ENCODE results near the gene FBXO28. TPM values are rescaled to one million over a fixed set of nuclear protein-coding genes. Genes with fewer than 3 reads are reported as not detected.

FBXO28 gene
- total and polyA plus RNA-seq, 11 donors = 5.4 to 24.5 (median 18.9) TPM

DNA sequence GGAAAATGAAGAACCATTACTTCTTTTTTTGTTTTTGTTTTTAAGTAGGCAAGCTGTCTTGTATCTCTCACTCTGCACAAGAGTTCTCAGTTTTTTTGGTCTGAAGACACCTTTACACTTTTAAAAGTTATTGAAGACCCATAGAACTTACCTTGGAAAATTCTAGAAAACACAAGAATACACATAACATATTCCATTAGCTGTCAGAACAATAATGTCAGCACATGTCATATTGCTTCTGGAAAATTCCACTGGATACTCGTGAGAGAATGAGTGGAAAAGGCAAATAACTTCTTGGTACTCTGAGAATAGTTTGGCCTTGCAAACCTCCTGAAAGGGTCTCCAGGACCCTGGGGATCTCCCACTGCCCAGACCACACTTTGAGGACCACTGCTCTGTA lies 4.8 kb downstream of the FBXO28 start:
- 43 to 72% (median 61%) methylated on average over 1 of the region's 1 CpG for WGBS, 4 donors
- no peak overlapping the region for H3K27ac ChIP-seq
- no peaks in the 10 kb centered on the region for H3K27me3 ChIP-seq
- TF ChIP-seq, protein P1, sequence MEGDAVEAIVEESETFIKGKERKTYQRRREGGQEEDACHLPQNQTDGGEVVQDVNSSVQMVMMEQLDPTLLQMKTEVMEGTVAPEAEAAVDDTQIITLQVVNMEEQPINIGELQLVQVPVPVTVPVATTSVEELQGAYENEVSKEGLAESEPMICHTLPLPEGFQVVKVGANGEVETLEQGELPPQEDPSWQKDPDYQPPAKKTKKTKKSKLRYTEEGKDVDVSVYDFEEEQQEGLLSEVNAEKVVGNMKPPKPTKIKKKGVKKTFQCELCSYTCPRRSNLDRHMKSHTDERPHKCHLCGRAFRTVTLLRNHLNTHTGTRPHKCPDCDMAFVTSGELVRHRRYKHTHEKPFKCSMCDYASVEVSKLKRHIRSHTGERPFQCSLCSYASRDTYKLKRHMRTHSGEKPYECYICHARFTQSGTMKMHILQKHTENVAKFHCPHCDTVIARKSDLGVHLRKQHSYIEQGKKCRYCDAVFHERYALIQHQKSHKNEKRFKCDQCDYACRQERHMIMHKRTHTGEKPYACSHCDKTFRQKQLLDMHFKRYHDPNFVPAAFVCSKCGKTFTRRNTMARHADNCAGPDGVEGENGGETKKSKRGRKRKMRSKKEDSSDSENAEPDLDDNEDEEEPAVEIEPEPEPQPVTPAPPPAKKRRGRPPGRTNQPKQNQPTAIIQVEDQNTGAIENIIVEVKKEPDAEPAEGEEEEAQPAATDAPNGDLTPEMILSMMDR (IDR thresholded peaks at IDR 0.05) = no peak
- TF ChIP-seq POLR2A (IDR thresholded peaks at IDR 0.05) = no peak
- H3K4me3 ChIP-seq = no peak overlapping the region
- DNase-seq (no peak), ATAC-seq (no peak)
- peaks cover 0 to 24% (median 18%) of the 10 kb centered on the region in 12 donors for H3K4me1 ChIP-seq
- H3K36me3 ChIP-seq = peaks cover 0 to 27% (median 0%) of the 10 kb centered on the region in 9 donors
- intact Hi-C loops (cut with DNase I) = loop anchor here in 7 of 10 donors (5.0 kb wide), 2 partner anchors 214 to 339 kb away; partner anchors contain the start of gene NVL (in 1 of the 7)
- no peaks in the 10 kb centered on the region for H3K9me3 ChIP-seq

DNA sequence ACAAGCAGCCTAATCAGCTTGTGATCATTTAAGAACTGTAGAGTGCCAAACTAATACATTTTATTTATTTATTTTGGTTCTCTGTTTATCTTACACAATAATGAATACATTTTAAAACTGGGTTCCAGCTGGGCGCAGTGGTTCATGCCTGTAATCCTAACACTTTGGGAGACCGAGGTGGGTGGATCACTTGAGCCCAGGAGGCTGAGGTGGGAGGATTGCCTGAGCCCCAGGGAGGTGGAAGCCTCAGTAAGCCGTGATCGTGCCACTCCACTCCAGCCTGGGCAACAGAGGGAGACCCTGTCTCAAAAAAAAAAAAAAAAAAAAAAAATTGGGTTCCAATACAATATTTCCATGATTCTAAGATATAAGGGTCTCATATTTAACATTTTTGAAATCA lies 9.2 kb downstream of the FBXO28 start:
- WGBS, 4 donors = 78 to 93% (median 81%) methylated on average over 4 of the region's 4 CpGs
- Histone ChIP-seq H3K9me3 (no peaks in the 10 kb centered on the region), H3K4me1 (no peaks in the 10 kb centered on the region), H3K36me3 (peaks cover 0 to 33% (median 0%) of the 10 kb centered on the region in 9 donors), H3K27ac (no peak overlapping the region), H3K27me3 (no peaks in the 10 kb centered on the region), H3K4me3 (no peak overlapping the region)
- intact Hi-C loops (cut with DNase I) = no loop called here
- DNase-seq (no peak), ATAC-seq (no peak)
- TF ChIP-seq POLR2A (IDR thresholded peaks at IDR 0.05) = no peak
- TF ChIP-seq, protein P1 (IDR thresholded peaks at IDR 0.05) = no peak

DNA sequence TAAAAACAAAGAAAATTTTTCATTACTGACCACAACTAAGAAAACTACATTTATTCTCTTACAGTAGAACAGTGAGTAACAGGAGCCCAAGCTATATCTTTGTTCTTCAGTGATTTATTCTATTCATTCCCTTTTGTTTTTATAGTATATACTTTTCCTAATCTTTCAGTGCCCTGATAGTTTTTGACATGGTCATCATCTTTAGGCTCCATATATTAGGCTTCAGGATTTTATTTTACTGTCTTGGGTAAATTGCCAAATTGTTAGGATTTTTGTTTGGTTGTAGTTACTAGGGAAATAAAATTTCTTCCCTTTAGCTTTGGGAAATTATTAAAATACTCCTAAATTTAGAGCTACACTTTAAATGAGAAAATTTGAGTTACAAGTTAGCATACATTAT lies 10.3 kb downstream of the FBXO28 start:
- Histone ChIP-seq H3K4me3 (no peak overlapping the region), H3K27me3 (no peaks in the 10 kb centered on the region), H3K9me3 (no peaks in the 10 kb centered on the region), H3K27ac (no peak overlapping the region), H3K4me1 (no peaks in the 10 kb centered on the region), H3K36me3 (peaks cover 0 to 25% (median 0%) of the 10 kb centered on the region in 9 donors)
- TF ChIP-seq POLR2A (IDR thresholded peaks at IDR 0.05) = no peak
- TF ChIP-seq, protein P1 (IDR thresholded peaks at IDR 0.05) = no peak
- ATAC-seq (no peak), DNase-seq (no peak)
- intact Hi-C loops (cut with DNase I) = no loop called here

DNA sequence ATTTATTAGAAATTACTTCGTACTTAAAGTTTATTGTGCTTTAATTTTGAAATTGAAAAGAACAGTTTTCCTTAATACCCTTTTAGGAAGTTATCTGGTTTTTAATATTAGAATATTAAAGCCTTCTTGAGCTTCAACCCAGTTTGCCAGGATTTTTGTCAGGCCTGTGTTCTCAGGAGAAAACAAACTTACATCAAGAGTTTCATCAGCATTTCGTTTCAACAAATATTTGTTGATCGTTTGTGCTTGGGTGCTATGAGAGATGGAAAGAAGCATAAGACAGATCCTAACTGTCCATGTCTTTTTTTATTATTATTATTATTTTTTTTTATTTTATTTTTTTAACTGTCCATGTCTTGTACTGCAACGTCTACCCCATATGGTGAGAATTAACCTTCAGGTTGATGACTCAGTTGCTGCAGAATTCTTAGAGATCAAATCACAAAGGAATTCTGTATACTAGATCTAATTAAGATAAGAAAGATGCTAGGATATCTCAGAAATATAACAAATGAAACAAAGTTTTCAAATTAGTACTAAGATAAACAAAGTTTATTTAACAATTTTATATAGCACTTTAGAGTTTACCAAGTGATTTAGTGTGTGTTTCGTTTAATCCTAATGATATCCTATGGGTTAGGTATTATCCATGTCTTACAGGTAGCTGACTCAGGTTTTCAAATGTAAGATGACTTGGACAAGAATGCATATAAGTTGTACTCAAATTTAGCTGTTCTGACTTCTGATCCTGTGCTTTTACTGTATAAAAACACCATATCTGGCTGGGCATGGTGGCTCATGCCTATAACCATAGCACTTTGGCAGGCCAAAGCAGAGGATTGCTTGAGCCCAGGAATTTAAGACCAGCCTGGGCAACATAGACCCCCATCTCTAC lies 14.3 kb downstream of the FBXO28 start:
- Histone ChIP-seq H3K9me3 (peaks cover 0 to 5% (median 0%) of the 10 kb centered on the region in 12 donors), H3K4me3 (no peak overlapping the region), H3K27ac (no peak overlapping the region), H3K27me3 (no peaks in the 10 kb centered on the region), H3K36me3 (peaks cover 0 to 60% (median 30%) of the 10 kb centered on the region in 9 donors), H3K4me1 (no peaks in the 10 kb centered on the region)
- 80 to 86% (median 84%) methylated on average over 5 of the region's 5 CpGs for WGBS, 4 donors
- no peak for TF ChIP-seq POLR2A (IDR thresholded peaks at IDR 0.05)
- TF ChIP-seq, protein P1 (IDR thresholded peaks at IDR 0.05) = no peak
- DNase-seq = no peak
- ATAC-seq = no peak
- intact Hi-C loops (cut with DNase I) = no loop called here

Measured in heart left ventricle (tissue), 16 donors.